Muscle layer of duodenum (tissue), 2 donors: ENCODE data around the gene TMEM245.
"Not testable (repeated sequence)": the region's sequence is repeated elsewhere in the genome, so short reads cannot be mapped to it uniquely, and the experiment has no call there.

Experiments
- H3K27ac ChIP-seq: one replicate; pipeline ENCODE4 v1.7.0; 2013; ENCODE audit warnings: mild to moderate bottlenecking, low read length
- H3K27me3 ChIP-seq: one replicate; pipeline ENCODE4 v1.7.0; 2013; ENCODE audit warnings: low read depth, mild to moderate bottlenecking, control low read depth, low read length
- H3K36me3 ChIP-seq, 2 donors: one replicate each; pipeline ENCODE4 v1.7.0; 2013; ENCODE audit warnings: low read length in 2 of 2, control low read depth in 1 of 2, mild to moderate bottlenecking in 1 of 2; ENCODE audit not compliant: insufficient read depth in 2 of 2, control insufficient read depth in 1 of 2
- H3K4me1 ChIP-seq, 2 donors: one replicate each; pipeline ENCODE4 v1.7.0; 2013; ENCODE audit warnings: low read length in 2 of 2, mild to moderate bottlenecking in 2 of 2, control low read depth in 1 of 2, moderate library complexity in 1 of 2; ENCODE audit not compliant: insufficient read depth in 2 of 2, control insufficient read depth in 1 of 2
- H3K4me3 ChIP-seq, 2 donors: one replicate each; pipeline ENCODE4 v1.7.0; 2013; ENCODE audit warnings: low read length in 2 of 2, low read depth in 1 of 2, mild to moderate bottlenecking in 1 of 2
- H3K9me3 ChIP-seq, 2 donors: one replicate each; pipeline ENCODE4 v1.7.0; 2013; ENCODE audit warnings: low read length in 2 of 2, control low read depth in 1 of 2, mild to moderate bottlenecking in 1 of 2; ENCODE audit not compliant: control insufficient read depth in 1 of 2
- donor health status: healthy.

Gene TMEM245

DNA sequence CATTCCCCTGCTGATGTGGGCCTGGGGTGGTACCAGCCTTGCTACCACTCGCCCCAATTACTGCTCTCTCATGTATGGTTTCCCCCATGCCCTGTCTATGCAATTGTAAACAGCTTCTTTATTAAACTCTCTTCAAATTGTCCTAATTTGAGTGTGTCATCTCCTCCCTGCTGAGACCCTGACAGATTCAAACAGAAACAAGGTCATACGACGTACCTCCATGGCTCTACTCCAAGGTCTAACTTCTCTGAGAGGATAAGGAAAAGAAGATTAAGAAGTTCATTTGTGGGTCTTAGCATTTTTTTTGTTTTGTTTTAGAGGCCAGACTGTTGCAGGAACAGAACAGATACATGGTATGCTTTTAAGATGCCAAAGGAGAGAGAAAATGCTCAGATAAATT lies 147.6 kb downstream of the TMEM245 start:
- Histone ChIP-seq H3K27me3 (no peaks in the 10 kb centered on the region), H3K9me3 (no peaks in the 10 kb centered on the region), H3K27ac (no peak overlapping the region), H3K36me3 (no peaks in the 10 kb centered on the region), H3K4me1 (peaks cover 0 to 26% of the 10 kb centered on the region in 2 donors), H3K4me3 (no peak overlapping the region)

GRCh38 chr9:108971392-108971791 lies 148.4 kb downstream of the TMEM245 start:
- H3K4me3 ChIP-seq, H3K9me3 ChIP-seq, H3K36me3 ChIP-seq, H3K27me3 ChIP-seq, H3K27ac ChIP-seq: not testable (repeated sequence)
- H3K4me1 ChIP-seq, result peaks cover 0 to 26% of the 10 kb centered on the region in 2 donors

GRCh38 chr9:108967916-108968315 lies 151.8 kb downstream of the TMEM245 start:
- Histone ChIP-seq H3K27me3 (no peaks in the 10 kb centered on the region), H3K9me3 (no peaks in the 10 kb centered on the region), H3K36me3 (peaks cover 3 to 4% of the 10 kb centered on the region in 2 donors), H3K4me1 (peaks cover 0 to 12% of the 10 kb centered on the region in 2 donors), H3K27ac (no peak overlapping the region), H3K4me3 (no peak overlapping the region)
